AG10803 (cell line): Measurements from ENCODE around the gene TLCD2.

Experiments
- DNase-seq: peaks from one replicate; pipeline ENCODE4 v3.0.0; 2010; ENCODE audit warnings: low read depth
- H3K4me3 ChIP-seq: 2 replicates; pipeline ENCODE4 v1.5.1; 2011; ENCODE audit warnings: mild to moderate bottlenecking, low read length, control low read depth
- CTCF ChIP-seq: conservative IDR thresholded peaks from 2 replicates; pipeline ENCODE4 v1.5.1; 2011; ENCODE audit warnings: mild to moderate bottlenecking, low read length, control low read depth, inconsistent platforms

The TLCD2 gene

GRCh38 chr17:1720856-1721386 lies 10.7 kb upstream of the TLCD2 start:
- H3K4me3 ChIP-seq = no peak overlapping the region
- peak; percentile 45 for DNase-seq
- TF ChIP-seq CTCF = peak; percentile 99

- no peak for TF ChIP-seq CTCF
- no peak overlapping the region for H3K4me3 ChIP-seq
- no peak for DNase-seq
These were observed 8.4 kb upstream of the TLCD2 start for GRCh38 chr17:1718362-1719165.

DNA sequence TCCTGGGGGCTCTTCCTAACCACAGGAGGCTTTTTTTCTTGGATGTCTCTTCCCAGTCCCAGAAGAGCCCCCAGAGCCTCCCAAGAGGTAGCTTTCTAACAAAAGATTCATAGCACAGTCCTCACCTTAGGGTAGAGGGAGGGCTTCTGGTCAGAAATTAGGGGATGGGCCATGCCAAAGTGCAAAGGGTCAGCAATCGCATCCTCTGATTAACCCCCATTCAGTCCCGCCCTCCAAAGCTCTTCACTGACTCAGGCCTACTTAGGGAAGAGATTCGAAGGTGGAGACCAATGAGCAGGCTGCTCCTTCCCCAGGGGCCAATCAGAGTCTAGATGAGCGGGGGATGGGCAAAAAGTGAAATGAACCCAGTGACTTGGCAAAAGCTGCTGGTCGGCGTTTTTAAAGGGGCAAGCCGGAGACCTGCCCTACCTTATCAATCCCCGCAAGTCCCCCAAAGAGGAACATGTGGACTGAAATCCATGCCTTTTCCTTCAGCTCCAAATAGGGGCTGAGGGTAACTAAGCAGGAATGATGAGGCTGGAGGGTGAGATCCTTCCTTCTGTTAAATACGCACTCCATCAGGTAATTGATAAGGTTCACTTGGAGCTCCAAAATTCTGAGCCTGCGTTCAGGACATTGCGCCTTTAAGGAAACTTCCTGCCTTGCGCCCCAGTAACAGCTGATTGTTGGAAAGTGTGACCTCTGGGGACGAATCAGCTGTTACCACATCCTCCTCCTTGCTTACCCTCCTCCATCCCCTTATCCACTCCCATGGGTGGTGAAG lies 6.9 kb upstream of the TLCD2 start:
- peak overlapping the region; percentile 92 for H3K4me3 ChIP-seq
- peak; percentile 99 for DNase-seq
- TF ChIP-seq CTCF = no peak

DNA sequence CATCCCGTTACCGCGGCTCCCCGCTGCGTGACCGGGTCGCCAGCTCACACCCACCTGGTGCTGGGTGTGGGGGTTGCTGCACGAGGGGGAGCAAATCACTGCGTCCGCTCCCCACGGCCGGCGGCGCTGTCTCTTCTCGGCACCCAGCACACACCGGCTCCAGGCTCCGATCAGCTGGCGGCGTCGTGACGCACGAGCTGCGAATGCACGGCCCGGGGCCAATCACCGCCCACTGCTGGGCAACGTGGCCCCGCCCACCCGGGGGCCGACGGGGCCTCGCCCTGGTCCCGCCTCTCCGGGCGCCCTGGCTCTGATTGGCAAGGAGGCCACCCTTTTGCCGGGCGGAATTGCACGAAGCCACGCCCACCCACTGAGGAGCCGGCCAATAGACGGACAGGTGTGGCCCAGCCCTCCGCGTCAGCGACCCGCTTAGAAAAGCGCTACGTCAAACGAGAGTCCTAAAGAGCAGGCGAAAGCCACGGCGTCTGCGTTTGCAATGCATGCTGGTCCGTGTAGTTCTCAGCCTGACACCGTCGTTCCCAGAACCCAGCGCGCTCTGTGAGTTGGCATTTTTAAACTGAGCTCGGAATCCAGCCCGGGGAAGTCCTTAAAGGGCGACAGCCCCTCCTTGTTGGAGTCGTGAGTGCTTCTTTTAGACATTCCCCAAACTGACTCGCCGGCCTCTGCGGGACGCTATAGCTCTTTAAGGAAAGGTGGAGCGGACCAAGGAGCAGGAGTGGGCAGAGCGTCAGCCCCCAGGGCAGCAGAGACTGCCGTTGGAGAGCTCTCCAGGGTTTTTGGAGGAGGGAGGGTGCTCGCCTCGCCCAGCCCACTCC lies 6.1 kb upstream of the TLCD2 start:
- peak; percentile 30; the same call in 1 of the 2 replicates for TF ChIP-seq CTCF
- H3K4me3 ChIP-seq = peak overlapping the region; percentile 94
- peak; percentile 100 for DNase-seq

GRCh38 chr17:1715803-1716075 lies 5.6 kb upstream of the TLCD2 start:
- no peak for TF ChIP-seq CTCF
- peak overlapping the region; percentile 94 for H3K4me3 ChIP-seq
- DNase-seq = no peak

DNA sequence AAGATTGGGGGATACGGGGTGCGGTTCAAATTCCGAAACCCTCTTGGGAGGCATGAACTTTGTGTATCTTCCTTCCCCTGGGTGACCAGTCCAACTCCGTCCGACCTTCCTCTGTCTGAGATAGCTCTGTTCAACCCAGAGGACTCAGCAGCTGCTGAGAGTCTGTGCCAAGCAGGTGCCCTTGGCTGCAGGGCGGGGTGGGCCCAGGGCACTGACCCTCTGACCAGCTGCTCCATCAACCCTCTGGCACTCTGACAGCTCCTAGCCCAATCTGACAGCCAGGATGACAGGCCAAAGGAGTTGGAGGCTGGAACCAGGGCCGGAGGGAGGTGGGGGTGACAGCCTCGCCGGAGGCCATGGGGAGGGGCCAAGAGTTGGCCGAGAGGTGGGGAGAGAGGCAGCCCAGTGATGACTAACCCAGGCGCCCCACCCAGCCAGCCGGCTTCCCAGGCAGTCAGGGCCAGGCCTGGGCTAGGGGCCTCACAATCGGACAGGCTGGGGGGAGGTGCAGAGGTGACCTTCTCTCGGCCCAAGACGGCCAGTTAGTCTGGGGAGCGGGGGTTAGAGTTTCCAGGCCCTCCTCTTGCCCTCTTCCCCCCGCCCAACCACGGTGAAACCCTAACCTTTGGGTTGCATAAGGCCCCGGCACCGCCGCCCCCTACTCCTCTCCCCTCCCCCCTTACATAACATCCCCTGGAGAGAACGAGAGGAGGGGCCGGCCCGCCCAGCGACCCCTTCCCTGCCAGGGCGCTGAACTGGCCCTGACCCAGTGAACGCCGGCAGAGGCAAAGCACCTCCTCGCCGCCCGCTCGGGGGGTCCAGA lies 5.0 kb upstream of the TLCD2 start:
- TF ChIP-seq CTCF = no peak
- DNase-seq = peak; percentile 94
- peak overlapping the region; percentile 94 for H3K4me3 ChIP-seq
